Smooth muscle cell (in vitro differentiated cells): Measurements from ENCODE around the gene PSAPL1. TPM values are rescaled to one million over a fixed set of nuclear protein-coding genes. Genes with fewer than 3 reads are reported as not detected.

ENCODE experiments used
- DNase-seq: peaks from one replicate; lab custom pipeline; 2025; ENCODE audit not compliant: unreplicated experiment; lab: John Stamatoyannopoulos, UW
- H2AFZ ChIP-seq: fragments of 200-600 bp; sonication (generic); 2 replicates; pipeline ENCODE4 v1.6.0; 2016; ENCODE audit warnings: antibody characterized with exemption, low read depth, mild to moderate bottlenecking
- H3F3A ChIP-seq: fragments of 200-600 bp; sonication (generic); 2 replicates; pipeline ENCODE4 v1.6.0; 2017; ENCODE audit warnings: antibody characterized with exemption, low read depth
- H3K27ac ChIP-seq: fragments of 200-600 bp; sonication (generic); 2 replicates; pipeline ENCODE4 v1.5.1; 2016; ENCODE audit warnings: low read depth, mild to moderate bottlenecking
- H3K27me3 ChIP-seq: fragments of 200-600 bp; sonication (generic); 2 replicates; pipeline ENCODE4 v1.6.1; 2016; ENCODE audit warnings: low read depth, mild to moderate bottlenecking
- H3K36me3 ChIP-seq: fragments of 200-600 bp; sonication (generic); 2 replicates; pipeline ENCODE4 v1.5.1; 2016; ENCODE audit warnings: low read depth
- H3K4me1 ChIP-seq: fragments of 200-600 bp; sonication (generic); 2 replicates; pipeline ENCODE4 v1.5.1; 2016; ENCODE audit warnings: low read depth
- H3K4me2 ChIP-seq: fragments of 200-600 bp; sonication (generic); 2 replicates; pipeline ENCODE4 v1.6.0; 2016; ENCODE audit warnings: mild to moderate bottlenecking
- H3K4me3 ChIP-seq: fragments of 200-600 bp; sonication (generic); 2 replicates; pipeline ENCODE4 v1.5.1; 2016; ENCODE audit warnings: mild to moderate bottlenecking
- H3K79me2 ChIP-seq: fragments of 200-600 bp; sonication (generic); 2 replicates; pipeline ENCODE4 v1.6.0; 2016; ENCODE audit warnings: low read depth, mild to moderate bottlenecking
- H3K9ac ChIP-seq: fragments of 200-600 bp; sonication (generic); 2 replicates; pipeline ENCODE4 v1.6.0; 2016; ENCODE audit warnings: low read depth
- H3K9me3 ChIP-seq: fragments of 200-600 bp; sonication (generic); replicated peaks from 2 replicates; pipeline ENCODE4 v1.5.1; 2016; ENCODE audit warnings: low read depth
- H4K20me1 ChIP-seq: fragments of 200-600 bp; sonication (generic); 2 replicates; pipeline ENCODE4 v1.6.0; 2016; ENCODE audit warnings: low read depth
- WGBS: methylation state at CpG from one replicate; pipeline ENCODE4 v1.1.7; 2016; ENCODE audit warnings: low lambda C conversion rate; 5-methylcytosine and 5-hydroxymethylcytosine counted together
- polyA plus RNA-seq: library from polyadenylated mRNA; unstranded; fragments of >200 nt; fragmentation: Nextera tagmentation; extraction: Ambion mirVana; gene quantifications from 2 replicates; pipeline ENCODE4 v1.2.1, GENCODE V29; 2016
- total RNA-seq: library from RNA; depleted of rRNA; stranded (reverse); fragments of >200 nt; gene quantifications from 2 replicates; pipeline ENCODE4 v1.2.3, GENCODE V29; 2014
- TF ChIP-seq, protein P1 (sequence below): fragments of 200-600 bp; sonication (generic); IDR thresholded peaks from 2 replicates; pipeline ENCODE4 v1.5.1; 2017; ENCODE audit warnings: borderline replicate concordance, mild to moderate bottlenecking, antibody characterized with exemption; ENCODE audit not compliant: insufficient read depth, poor library complexity, severe bottlenecking

The PSAPL1 gene
- total and polyA plus RNA-seq, 2 experiments from 2014 or later, result not detected

- Histone ChIP-seq H3K79me2 (no peaks in the 10 kb centered on the region), H3K9ac (no peak overlapping the region), H3K4me3 (no peak overlapping the region), H2AFZ (no peak overlapping the region), H3K4me2 (no peak overlapping the region), H3K27me3 (no peaks in the 10 kb centered on the region), H3K27ac (no peak overlapping the region), H4K20me1 (no peaks in the 10 kb centered on the region), H3K36me3 (no peaks in the 10 kb centered on the region), H3F3A (no peaks in the 10 kb centered on the region), H3K9me3 (no peaks in the 10 kb centered on the region), H3K4me1 (peaks cover 6% of the 10 kb centered on the region)
- WGBS, result 94% methylated on average over 4 of the region's 4 CpGs
- no peak for DNase-seq
- TF ChIP-seq, protein P1, sequence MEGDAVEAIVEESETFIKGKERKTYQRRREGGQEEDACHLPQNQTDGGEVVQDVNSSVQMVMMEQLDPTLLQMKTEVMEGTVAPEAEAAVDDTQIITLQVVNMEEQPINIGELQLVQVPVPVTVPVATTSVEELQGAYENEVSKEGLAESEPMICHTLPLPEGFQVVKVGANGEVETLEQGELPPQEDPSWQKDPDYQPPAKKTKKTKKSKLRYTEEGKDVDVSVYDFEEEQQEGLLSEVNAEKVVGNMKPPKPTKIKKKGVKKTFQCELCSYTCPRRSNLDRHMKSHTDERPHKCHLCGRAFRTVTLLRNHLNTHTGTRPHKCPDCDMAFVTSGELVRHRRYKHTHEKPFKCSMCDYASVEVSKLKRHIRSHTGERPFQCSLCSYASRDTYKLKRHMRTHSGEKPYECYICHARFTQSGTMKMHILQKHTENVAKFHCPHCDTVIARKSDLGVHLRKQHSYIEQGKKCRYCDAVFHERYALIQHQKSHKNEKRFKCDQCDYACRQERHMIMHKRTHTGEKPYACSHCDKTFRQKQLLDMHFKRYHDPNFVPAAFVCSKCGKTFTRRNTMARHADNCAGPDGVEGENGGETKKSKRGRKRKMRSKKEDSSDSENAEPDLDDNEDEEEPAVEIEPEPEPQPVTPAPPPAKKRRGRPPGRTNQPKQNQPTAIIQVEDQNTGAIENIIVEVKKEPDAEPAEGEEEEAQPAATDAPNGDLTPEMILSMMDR, result no peak
These were observed 34.3 kb upstream of the PSAPL1 start for GRCh38 chr4:7469023-7469422.

GRCh38 chr4:7467471-7467870 lies 32.7 kb upstream of the PSAPL1 start:
- Histone ChIP-seq H3K27ac (no peak overlapping the region), H4K20me1 (no peaks in the 10 kb centered on the region), H3K4me2 (no peak overlapping the region), H3K9me3 (no peaks in the 10 kb centered on the region), H3K36me3 (no peaks in the 10 kb centered on the region), H2AFZ (no peak overlapping the region), H3K4me1 (peaks cover under 1% of the 10 kb centered on the region), H3K79me2 (no peaks in the 10 kb centered on the region), H3F3A (no peaks in the 10 kb centered on the region), H3K4me3 (no peak overlapping the region), H3K9ac (no peak overlapping the region), H3K27me3 (no peaks in the 10 kb centered on the region)
- DNase-seq, result no peak
- TF ChIP-seq, protein P1, result no peak
- 97% methylated on average over 7 of the region's 7 CpGs for WGBS

DNA sequence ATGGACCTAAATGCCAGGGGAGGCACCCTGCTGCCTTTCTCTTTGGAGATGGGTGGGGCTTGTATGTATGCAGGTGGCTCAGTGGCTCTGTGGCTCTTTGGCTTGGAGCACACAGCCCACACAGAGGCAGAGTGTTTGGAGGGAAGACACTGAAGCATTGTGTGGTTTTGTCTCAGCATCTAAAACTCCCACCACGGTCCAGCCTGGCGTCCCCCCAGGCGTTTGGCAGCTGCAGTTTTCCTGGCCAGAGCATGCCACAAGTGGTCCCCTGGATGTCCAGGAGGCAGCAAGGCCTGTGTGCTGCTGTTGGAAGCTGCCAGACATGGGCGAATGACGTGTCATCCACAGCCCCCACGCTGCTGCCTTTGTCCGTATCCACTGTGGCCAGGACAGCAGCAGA lies 32.2 kb upstream of the PSAPL1 start:
- Histone ChIP-seq H3F3A (no peaks in the 10 kb centered on the region), H3K36me3 (no peaks in the 10 kb centered on the region), H3K9me3 (no peaks in the 10 kb centered on the region), H3K4me1 (no peaks in the 10 kb centered on the region), H3K27me3 (no peaks in the 10 kb centered on the region), H2AFZ (no peak overlapping the region), H3K4me2 (no peak overlapping the region), H4K20me1 (no peaks in the 10 kb centered on the region), H3K9ac (no peak overlapping the region), H3K27ac (no peak overlapping the region), H3K79me2 (no peaks in the 10 kb centered on the region), H3K4me3 (no peak overlapping the region)
- DNase-seq, result no peak
- WGBS, result 91% methylated on average over 7 of the region's 7 CpGs
- TF ChIP-seq, protein P1, result no peak

DNA sequence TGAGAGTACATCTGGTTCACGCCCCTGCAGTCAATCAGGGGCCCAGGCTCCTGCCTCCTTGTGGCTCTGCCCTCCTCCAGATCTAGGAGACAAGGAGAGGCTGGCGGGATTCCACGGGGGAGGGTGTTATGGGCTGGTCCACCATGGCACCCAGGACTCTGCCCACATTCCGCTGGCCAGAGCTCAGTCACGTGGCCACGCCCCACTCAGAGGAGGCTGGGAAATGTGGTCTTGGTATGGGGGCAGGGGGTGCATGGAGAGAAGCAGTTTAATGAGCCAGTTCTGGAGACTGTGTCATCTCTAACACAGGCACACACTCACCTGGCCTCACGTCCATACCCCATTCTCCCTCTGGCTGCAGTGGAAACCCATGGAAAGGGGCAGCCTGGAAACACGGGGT lies 31.5 kb upstream of the PSAPL1 start:
- TF ChIP-seq, protein P1, result no peak
- Histone ChIP-seq H3K4me3 (no peak overlapping the region), H3K4me1 (no peaks in the 10 kb centered on the region), H3K9me3 (no peaks in the 10 kb centered on the region), H3K36me3 (no peaks in the 10 kb centered on the region), H3K27me3 (no peaks in the 10 kb centered on the region), H3K27ac (no peak overlapping the region), H2AFZ (no peak overlapping the region), H3K79me2 (no peaks in the 10 kb centered on the region), H3F3A (no peaks in the 10 kb centered on the region), H3K9ac (no peak overlapping the region), H3K4me2 (no peak overlapping the region), H4K20me1 (no peaks in the 10 kb centered on the region)
- DNase-seq, result no peak
- 94% methylated on average over 8 of the region's 8 CpGs for WGBS
